Endothelial cell (in vitro differentiated cells): ENCODE data around the gene WFS1. TPM values are rescaled to one million over a fixed set of nuclear protein-coding genes. Genes with fewer than 3 reads are reported as not detected.

Experiments used
- DNase-seq: peaks from one replicate; pipeline ENCODE4 v3.0.0; 2021; ENCODE audit warnings: low spot score
- H3K27ac Mint-ChIP-seq: one replicate; pipeline ENCODE4 v1.8.0; 2021; ENCODE audit warnings: mixed read lengths, inconsistent platforms; ENCODE audit not compliant: unreplicated experiment
- H3K27me3 Mint-ChIP-seq: one replicate; pipeline ENCODE4 v1.8.0; 2021; ENCODE audit warnings: mild to moderate bottlenecking, moderate library complexity, mixed read lengths, inconsistent platforms; ENCODE audit not compliant: unreplicated experiment
- H3K36me3 Mint-ChIP-seq: one replicate; pipeline ENCODE4 v1.8.0; 2021; ENCODE audit warnings: mild to moderate bottlenecking, low read depth, mixed read lengths, inconsistent platforms; ENCODE audit not compliant: unreplicated experiment
- H3K4me1 Mint-ChIP-seq: one replicate; pipeline ENCODE4 v1.8.0; 2021; ENCODE audit warnings: mild to moderate bottlenecking, mixed read lengths, inconsistent platforms; ENCODE audit not compliant: unreplicated experiment
- H3K4me3 Mint-ChIP-seq: one replicate; pipeline ENCODE4 v1.8.0; 2021; ENCODE audit warnings: mild to moderate bottlenecking, mixed read lengths, inconsistent platforms; ENCODE audit not compliant: unreplicated experiment
- H3K9me3 Mint-ChIP-seq: one replicate; pipeline ENCODE4 v1.8.0; 2021; ENCODE audit warnings: mixed read lengths, inconsistent platforms; ENCODE audit not compliant: unreplicated experiment
- total RNA-seq: library from RNA; stranded (reverse); fragmentation: NEBNext Ultra II Directional; extraction: Animal tissue kit (Norgen Biotek cat#: 25700); gene quantifications from one replicate; pipeline ENCODE4 v1.2.1, GENCODE V29; 2021; ENCODE audit not compliant: unreplicated experiment
- TF ChIP-seq, protein P1 (sequence below): fragments of 200-600 bp; sonication (generic); IDR thresholded peaks from one replicate; pipeline ENCODE4 v1.5.0; 2021; ENCODE audit warnings: antibody characterized with exemption; ENCODE audit not compliant: unreplicated experiment

WFS1 gene
- total RNA-seq, 1 donor from 2014 or later = 53.2 TPM

DNA sequence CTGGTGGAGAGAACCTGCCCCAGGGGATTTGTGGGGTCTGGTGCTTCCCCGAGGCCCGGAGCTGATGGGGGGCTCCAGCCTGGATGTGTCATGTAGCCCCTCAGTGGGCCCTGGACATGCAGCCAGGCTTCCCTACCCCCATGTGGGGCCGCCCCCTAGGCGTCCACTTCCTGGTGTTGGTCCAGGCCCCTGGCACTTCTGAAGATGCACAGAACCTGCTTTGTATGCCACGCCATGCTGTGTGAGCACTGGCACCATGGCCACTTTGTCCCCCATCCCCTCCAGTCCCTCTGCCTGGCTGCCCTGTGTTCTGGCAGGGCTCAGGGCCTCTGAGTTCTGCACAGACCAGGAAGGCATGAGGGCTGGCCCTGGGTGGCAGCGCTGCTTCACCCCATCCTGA is 29.2 kb downstream of the WFS1 start:
- TF ChIP-seq, protein P1, sequence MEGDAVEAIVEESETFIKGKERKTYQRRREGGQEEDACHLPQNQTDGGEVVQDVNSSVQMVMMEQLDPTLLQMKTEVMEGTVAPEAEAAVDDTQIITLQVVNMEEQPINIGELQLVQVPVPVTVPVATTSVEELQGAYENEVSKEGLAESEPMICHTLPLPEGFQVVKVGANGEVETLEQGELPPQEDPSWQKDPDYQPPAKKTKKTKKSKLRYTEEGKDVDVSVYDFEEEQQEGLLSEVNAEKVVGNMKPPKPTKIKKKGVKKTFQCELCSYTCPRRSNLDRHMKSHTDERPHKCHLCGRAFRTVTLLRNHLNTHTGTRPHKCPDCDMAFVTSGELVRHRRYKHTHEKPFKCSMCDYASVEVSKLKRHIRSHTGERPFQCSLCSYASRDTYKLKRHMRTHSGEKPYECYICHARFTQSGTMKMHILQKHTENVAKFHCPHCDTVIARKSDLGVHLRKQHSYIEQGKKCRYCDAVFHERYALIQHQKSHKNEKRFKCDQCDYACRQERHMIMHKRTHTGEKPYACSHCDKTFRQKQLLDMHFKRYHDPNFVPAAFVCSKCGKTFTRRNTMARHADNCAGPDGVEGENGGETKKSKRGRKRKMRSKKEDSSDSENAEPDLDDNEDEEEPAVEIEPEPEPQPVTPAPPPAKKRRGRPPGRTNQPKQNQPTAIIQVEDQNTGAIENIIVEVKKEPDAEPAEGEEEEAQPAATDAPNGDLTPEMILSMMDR = no peak
- Mint-ChIP-seq H3K27ac (no peak overlapping the region), H3K27me3 (peaks cover 11% of the 10 kb centered on the region), H3K4me1 (no peaks in the 10 kb centered on the region), H3K9me3 (no peaks in the 10 kb centered on the region), H3K36me3 (peaks cover 51% of the 10 kb centered on the region), H3K4me3 (no peak overlapping the region)
- DNase-seq = no peak

DNA sequence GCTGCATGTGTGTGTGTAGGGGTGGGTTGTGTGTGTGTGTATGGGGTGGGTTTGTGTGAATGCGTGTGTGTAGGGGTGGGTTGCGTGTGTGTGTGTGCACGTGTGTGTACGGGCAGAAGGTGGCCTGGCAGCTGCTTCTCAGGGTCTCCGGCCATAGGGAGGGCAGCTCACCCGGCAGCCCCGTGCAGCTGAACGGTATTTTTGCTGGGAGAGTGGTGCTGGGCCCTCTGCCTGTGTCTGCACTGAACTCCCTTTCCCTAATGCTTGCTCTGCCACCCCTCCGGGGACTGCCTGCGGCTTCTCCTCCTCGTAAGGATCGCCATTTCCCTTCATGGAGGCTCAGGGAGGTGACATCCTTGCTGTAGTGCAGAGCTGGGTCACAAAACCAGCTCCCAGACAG is 30.2 kb downstream of the WFS1 start:
- H3K36me3 Mint-ChIP-seq = peaks cover 44% of the 10 kb centered on the region
- peaks cover 9% of the 10 kb centered on the region for H3K27me3 Mint-ChIP-seq
- no peak overlapping the region for H3K27ac Mint-ChIP-seq
- DNase-seq = no peak
- H3K4me3 Mint-ChIP-seq = no peak overlapping the region
- TF ChIP-seq, protein P1 = no peak
- no peaks in the 10 kb centered on the region for H3K9me3 Mint-ChIP-seq
- no peaks in the 10 kb centered on the region for H3K4me1 Mint-ChIP-seq

DNA sequence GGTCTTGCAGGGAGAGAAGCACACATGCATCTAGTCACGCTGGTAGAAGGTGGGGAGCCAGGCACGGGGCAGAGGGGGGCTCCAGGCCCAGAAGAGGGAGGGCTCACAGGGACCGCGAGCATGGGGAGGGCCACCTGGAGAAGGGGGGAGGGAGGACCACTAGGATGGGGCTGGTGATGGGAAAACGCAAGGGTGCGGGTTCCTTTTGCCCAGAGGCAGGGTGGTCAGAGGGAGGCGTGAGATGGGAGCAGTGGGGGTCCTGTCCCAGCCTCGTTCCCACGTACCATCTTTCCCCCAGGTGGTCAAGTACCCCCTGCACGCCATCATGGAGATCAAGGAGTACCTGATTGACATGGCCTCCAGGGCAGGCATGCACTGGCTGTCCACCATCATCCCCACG is 30.7 kb downstream of the WFS1 start:
- Mint-ChIP-seq H3K27me3 (peaks cover 12% of the 10 kb centered on the region), H3K4me3 (peak overlapping the region; percentile 12), H3K36me3 (peaks cover 39% of the 10 kb centered on the region), H3K9me3 (no peaks in the 10 kb centered on the region), H3K4me1 (no peaks in the 10 kb centered on the region), H3K27ac (no peak overlapping the region)
- no peak for DNase-seq
- TF ChIP-seq, protein P1 = no peak

DNA sequence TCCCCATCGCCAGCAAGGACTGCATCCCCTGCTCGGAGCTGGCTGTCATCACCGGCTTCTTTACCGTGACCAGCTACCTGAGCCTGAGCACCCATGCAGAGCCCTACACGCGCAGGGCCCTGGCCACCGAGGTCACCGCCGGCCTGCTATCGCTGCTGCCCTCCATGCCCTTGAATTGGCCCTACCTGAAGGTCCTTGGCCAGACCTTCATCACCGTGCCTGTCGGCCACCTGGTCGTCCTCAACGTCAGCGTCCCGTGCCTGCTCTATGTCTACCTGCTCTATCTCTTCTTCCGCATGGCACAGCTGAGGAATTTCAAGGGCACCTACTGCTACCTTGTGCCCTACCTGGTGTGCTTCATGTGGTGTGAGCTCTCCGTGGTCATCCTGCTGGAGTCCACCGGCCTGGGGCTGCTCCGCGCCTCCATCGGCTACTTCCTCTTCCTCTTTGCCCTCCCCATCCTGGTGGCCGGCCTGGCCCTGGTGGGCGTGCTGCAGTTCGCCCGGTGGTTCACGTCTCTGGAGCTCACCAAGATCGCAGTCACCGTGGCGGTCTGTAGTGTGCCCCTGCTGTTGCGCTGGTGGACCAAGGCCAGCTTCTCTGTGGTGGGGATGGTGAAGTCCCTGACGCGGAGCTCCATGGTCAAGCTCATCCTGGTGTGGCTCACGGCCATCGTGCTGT is 31.5 kb downstream of the WFS1 start:
- no peaks in the 10 kb centered on the region for H3K4me1 Mint-ChIP-seq
- DNase-seq = no peak
- TF ChIP-seq, protein P1 = no peak
- peak overlapping the region; percentile 66 for H3K4me3 Mint-ChIP-seq
- peaks cover 38% of the 10 kb centered on the region for H3K36me3 Mint-ChIP-seq
- H3K27ac Mint-ChIP-seq = peak overlapping the region; percentile 30
- peaks cover 14% of the 10 kb centered on the region for H3K27me3 Mint-ChIP-seq
- H3K9me3 Mint-ChIP-seq = no peaks in the 10 kb centered on the region

DNA sequence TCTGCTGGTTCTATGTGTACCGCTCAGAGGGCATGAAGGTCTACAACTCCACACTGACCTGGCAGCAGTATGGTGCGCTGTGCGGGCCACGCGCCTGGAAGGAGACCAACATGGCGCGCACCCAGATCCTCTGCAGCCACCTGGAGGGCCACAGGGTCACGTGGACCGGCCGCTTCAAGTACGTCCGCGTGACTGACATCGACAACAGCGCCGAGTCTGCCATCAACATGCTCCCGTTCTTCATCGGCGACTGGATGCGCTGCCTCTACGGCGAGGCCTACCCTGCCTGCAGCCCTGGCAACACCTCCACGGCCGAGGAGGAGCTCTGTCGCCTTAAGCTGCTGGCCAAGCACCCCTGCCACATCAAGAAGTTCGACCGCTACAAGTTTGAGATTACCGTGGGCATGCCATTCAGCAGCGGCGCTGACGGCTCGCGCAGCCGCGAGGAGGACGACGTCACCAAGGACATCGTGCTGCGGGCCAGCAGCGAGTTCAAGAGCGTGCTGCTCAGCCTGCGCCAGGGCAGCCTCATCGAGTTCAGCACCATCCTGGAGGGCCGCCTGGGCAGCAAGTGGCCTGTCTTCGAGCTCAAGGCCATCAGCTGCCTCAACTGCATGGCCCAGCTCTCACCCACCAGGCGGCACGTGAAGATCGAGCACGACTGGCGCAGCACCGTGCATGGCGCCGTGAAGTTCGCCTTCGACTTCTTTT is 32.2 kb downstream of the WFS1 start:
- H3K27me3 Mint-ChIP-seq = peaks cover 12% of the 10 kb centered on the region
- no peak for DNase-seq
- TF ChIP-seq, protein P1 = no peak
- H3K9me3 Mint-ChIP-seq = no peaks in the 10 kb centered on the region
- H3K27ac Mint-ChIP-seq = peak overlapping the region; percentile 30
- H3K36me3 Mint-ChIP-seq = peaks cover 42% of the 10 kb centered on the region
- no peak overlapping the region for H3K4me3 Mint-ChIP-seq
- peaks cover 3% of the 10 kb centered on the region for H3K4me1 Mint-ChIP-seq
